ENCODE data around the gene ZNF205.

GRCh38 chr16:3134338-3135125, 22.1 kb downstream of the ZNF205 start, which contains the start of gene ZNF213:
- TF ChIP-seq CTCF (conservative IDR thresholded peaks at IDR 0.05 in 1 of 2, IDR thresholded peaks at IDR 0.05 in 1 of 2; ENCODE audit: low read depth in 1 of 2, low read length in 2 of 2) (no peak), EZH2 (IDR thresholded peaks at IDR 0.05; ENCODE audit: low read length, missing control alignments) (no peak)
